NCI-H2196 (cell line): ENCODE data around the gene COL6A2.

Source experiments
- DNase-seq: peaks from one replicate; lab custom pipeline; 2025; ENCODE audit not compliant: unreplicated experiment; lab: John Stamatoyannopoulos, UW

The COL6A2 gene

GRCh38 chr21:46141767-46142581, 44.1 kb downstream of the COL6A2 start:
- DNase-seq = no peak

GRCh38 chr21:46142582-46143473, 44.9 kb downstream of the COL6A2 start:
- no peak for DNase-seq

GRCh38 chr21:46144464-46145070, 46.7 kb downstream of the COL6A2 start:
- DNase-seq = no peak

- no peak for DNase-seq
Measured at GRCh38 chr21:46145159-46145839, 47.4 kb downstream of the COL6A2 start.

GRCh38 chr21:46145840-46146691, 48.2 kb downstream of the COL6A2 start:
- no peak for DNase-seq

GRCh38 chr21:46146856-46147255, 48.9 kb downstream of the COL6A2 start:
- no peak for DNase-seq

- DNase-seq = peak; percentile 55
Measured at GRCh38 chr21:46147429-46147828, 49.5 kb downstream of the COL6A2 start.

- DNase-seq = no peak
Measured at GRCh38 chr21:46148106-46148505, 50.2 kb downstream of the COL6A2 start.

GRCh38 chr21:46149205-46149901, 51.4 kb downstream of the COL6A2 start:
- DNase-seq = no peak

- no peak for DNase-seq
Measured at GRCh38 chr21:46150073-46150472, 52.2 kb downstream of the COL6A2 start.

- DNase-seq = no peak
Measured at GRCh38 chr21:46150491-46151121, 52.7 kb downstream of the COL6A2 start.

- no peak for DNase-seq
Measured at GRCh38 chr21:46151261-46151988, 53.5 kb downstream of the COL6A2 start.

- no peak for DNase-seq
Measured at GRCh38 chr21:46151989-46152926, 54.3 kb downstream of the COL6A2 start.

GRCh38 chr21:46152927-46153246, 55.0 kb downstream of the COL6A2 start:
- no peak for DNase-seq

GRCh38 chr21:46153247-46154154, 55.6 kb downstream of the COL6A2 start:
- no peak for DNase-seq

GRCh38 chr21:46154155-46154954, 56.4 kb downstream of the COL6A2 start:
- no peak for DNase-seq
